ENCODE results near the gene SCGB1C1. TPM values are rescaled to one million over a fixed set of nuclear protein-coding genes. Genes with fewer than 3 reads are reported as not detected.

SCGB1C1 gene
- total and polyA plus RNA-seq, 2 of the 8 experiments (the other 6 are each of a cell fraction or from before 2014, with no cell fraction given) = not detected

DNA sequence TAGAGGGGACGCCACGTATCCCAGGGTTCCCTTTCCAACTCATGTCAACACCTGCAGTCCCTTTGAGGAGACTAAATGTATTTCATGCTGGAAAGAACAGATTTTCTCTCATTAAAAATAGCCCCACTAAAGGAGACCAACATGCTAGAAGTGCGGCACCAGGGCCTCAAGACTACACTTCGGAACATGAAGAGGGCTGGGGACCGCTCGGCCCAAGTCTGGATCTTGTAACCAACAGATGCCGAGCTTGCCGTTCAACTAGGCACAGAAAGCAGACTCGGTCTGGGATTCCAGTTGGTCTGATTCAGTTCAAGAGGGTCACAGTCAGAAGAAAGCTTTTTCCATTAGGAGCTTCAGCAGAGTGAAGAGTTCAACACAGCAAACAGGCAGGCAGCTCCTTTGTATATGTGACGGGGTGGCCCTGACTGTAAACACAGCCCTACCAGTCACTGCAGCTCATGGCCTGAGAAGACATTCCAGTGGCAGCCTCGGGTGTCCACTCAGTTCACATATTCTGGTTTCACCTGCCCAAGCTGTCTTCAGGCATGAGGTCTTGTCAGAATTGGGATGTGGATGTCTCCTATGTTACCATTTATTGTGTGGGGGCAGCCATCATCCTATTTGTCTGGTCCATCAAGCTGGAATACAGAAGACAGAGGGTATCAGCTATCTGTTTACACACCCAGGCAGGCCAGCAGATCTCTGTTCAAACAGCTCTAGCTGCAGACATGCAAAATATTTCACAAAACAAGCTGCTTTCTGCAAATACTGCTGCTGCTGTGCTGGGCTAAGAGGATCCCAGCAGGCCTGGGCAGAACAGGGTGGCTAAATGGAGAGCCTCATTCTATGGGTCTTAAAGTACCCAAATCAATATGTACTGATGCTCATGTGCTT lies 23.4 kb downstream of the SCGB1C1 start (continued):
- TF ChIP-seq, protein P1, sequence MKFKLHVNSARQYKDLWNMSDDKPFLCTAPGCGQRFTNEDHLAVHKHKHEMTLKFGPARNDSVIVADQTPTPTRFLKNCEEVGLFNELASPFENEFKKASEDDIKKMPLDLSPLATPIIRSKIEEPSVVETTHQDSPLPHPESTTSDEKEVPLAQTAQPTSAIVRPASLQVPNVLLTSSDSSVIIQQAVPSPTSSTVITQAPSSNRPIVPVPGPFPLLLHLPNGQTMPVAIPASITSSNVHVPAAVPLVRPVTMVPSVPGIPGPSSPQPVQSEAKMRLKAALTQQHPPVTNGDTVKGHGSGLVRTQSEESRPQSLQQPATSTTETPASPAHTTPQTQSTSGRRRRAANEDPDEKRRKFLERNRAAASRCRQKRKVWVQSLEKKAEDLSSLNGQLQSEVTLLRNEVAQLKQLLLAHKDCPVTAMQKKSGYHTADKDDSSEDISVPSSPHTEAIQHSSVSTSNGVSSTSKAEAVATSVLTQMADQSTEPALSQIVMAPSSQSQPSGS (IDR thresholded peaks at IDR 0.05; ENCODE audit: low read length) = no peak
- TF ChIP-seq CHD1 (IDR thresholded peaks at IDR 0.05; ENCODE audit: low read depth, low read length) = no peak
- no peak for TF ChIP-seq JUND (IDR thresholded peaks at IDR 0.05; ENCODE audit: low read length)
- TF ChIP-seq, protein P2, sequence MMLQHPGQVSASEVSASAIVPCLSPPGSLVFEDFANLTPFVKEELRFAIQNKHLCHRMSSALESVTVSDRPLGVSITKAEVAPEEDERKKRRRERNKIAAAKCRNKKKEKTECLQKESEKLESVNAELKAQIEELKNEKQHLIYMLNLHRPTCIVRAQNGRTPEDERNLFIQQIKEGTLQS (IDR thresholded peaks at IDR 0.05; ENCODE audit: insufficient read depth, low read depth, low read length) = no peak
- no peak for TF ChIP-seq KDM5A (IDR thresholded peaks at IDR 0.05; ENCODE audit: low read length)
- TF ChIP-seq TAF7 (optimal IDR thresholded peaks at IDR 0.05; ENCODE audit: borderline replicate concordance, low read depth, low read length) = no peak

Measured in H1 (cell line).